ENCODE measurements around the gene HADHB. TPM values are rescaled to one million over a fixed set of nuclear protein-coding genes. Genes with fewer than 3 reads are reported as not detected.
"Not testable (repeated sequence)": the region's sequence is repeated elsewhere in the genome, so short reads cannot be mapped to it uniquely, and the experiment has no call there.

The HADHB gene
- total RNA-seq, 1 experiment from 2014 or later: 65.5 TPM

- Histone ChIP-seq H3K9ac (ENCODE audit: low read length) (no peak overlapping the region), H4K20me1 (ENCODE audit: insufficient read depth) (no peaks in the 10 kb centered on the region), H3K79me2 (ENCODE audit: insufficient read depth, low read length) (no peaks in the 10 kb centered on the region), H2AFZ (ENCODE audit: low read depth, low read length, poor library complexity, severe bottlenecking) (no peak overlapping the region), H3K4me2 (ENCODE audit: low read length) (no peak overlapping the region), H3K9me2 (ENCODE audit: insufficient read depth) (no peaks in the 10 kb centered on the region), H3K4me3 (replicated peaks in 1 of 2; ENCODE audit: low read depth in 1 of 2, low read length in 2 of 2) (no peak overlapping the region), H3K27me3 (ENCODE audit: insufficient read depth, low read length) (no peaks in the 10 kb centered on the region), H3K9me3 (ENCODE audit: control insufficient read depth in 1 of 2, insufficient read depth in 1 of 2, low read depth in 1 of 2, low read length in 2 of 2) (no peaks in the 10 kb centered on the region), H3K4me1 (ENCODE audit: control insufficient read depth in 1 of 2, insufficient read depth in 2 of 2, low read length in 2 of 2) (peaks cover 5 to 15% of the 10 kb centered on the region in 2 experiments; a peak in 2 of 4 replicates), H3K27ac (ENCODE audit: low read depth, low read length) (no peak overlapping the region), H3K36me3 (ENCODE audit: control insufficient read depth in 1 of 2, insufficient read depth in 2 of 2, low read length in 2 of 2) (no peaks in the 10 kb centered on the region)
- TF ChIP-seq JUND (IDR thresholded peaks at IDR 0.05): no peak
- no peak for TF ChIP-seq YY1 (IDR thresholded peaks at IDR 0.05; ENCODE audit: extremely low read depth, insufficient replicate concordance, low read depth, low read length)
- TF ChIP-seq ELF1 (IDR thresholded peaks at IDR 0.05; ENCODE audit: borderline replicate concordance, low read depth): no peak
- TF ChIP-seq SIN3A (IDR thresholded peaks at IDR 0.05; ENCODE audit: low read depth): no peak
- TF ChIP-seq SP1 (IDR thresholded peaks at IDR 0.05; ENCODE audit: low read depth): no peak
- no peak for TF ChIP-seq RAD21 (IDR thresholded peaks at IDR 0.05; ENCODE audit: low read depth)
- no peak for TF ChIP-seq ATF3 (IDR thresholded peaks at IDR 0.05)
- no peak for TF ChIP-seq EZH2 (IDR thresholded peaks at IDR 0.05)
- TF ChIP-seq POLR2AphosphoS5 (IDR thresholded peaks at IDR 0.05; ENCODE audit: low read depth, low read length): no peak
- no peak for TF ChIP-seq POLR2A (IDR thresholded peaks at IDR 0.05; ENCODE audit: borderline replicate concordance, extremely low read depth, insufficient read depth, insufficient read length)
- TF ChIP-seq MAX (IDR thresholded peaks at IDR 0.05): no peak
- TF ChIP-seq ZBTB33 (IDR thresholded peaks at IDR 0.05; ENCODE audit: extremely low read depth, insufficient replicate concordance, low read length): no peak
- TF ChIP-seq ZNF274 (IDR thresholded peaks at IDR 0.05; ENCODE audit: low read depth, low read length): no peak
- TF ChIP-seq EZH2phosphoT487 (IDR thresholded peaks at IDR 0.05; ENCODE audit: borderline replicate concordance): no peak
- no peak for TF ChIP-seq CEBPB (IDR thresholded peaks at IDR 0.05; ENCODE audit: low read depth)
- ATAC-seq (no peak), DNase-seq (ENCODE audit: low read depth, low spot score) (no peak)
- RAD21 ChIA-PET (ENCODE audit: low non-redundant PET in 1 of 2, low total read pairs in 2 of 2, uncharacterized antibody in 2 of 2, unreplicated experiment in 2 of 2): no interaction called here
- intact Hi-C loops (cut with micrococcal nuclease): no loop called here
- no TSS peak for BruUV-seq (replicated peaks)
- CTCF ChIA-PET: no interaction called here
- POLR2A ChIA-PET: no interaction called here
Measured at GRCh38 chr2:26302846-26303245, 58.1 kb downstream of the HADHB start.

GRCh38 chr2:26305094-26305493 is 60.4 kb downstream of the HADHB start:
- intact Hi-C loops (cut with micrococcal nuclease); H2AFZ ChIP-seq (ENCODE audit: low read depth, low read length, poor library complexity, severe bottlenecking); H3K4me2 ChIP-seq (ENCODE audit: low read length); H3K36me3 ChIP-seq (ENCODE audit: control insufficient read depth in 1 of 2, insufficient read depth in 2 of 2, low read length in 2 of 2); H3K27ac ChIP-seq (ENCODE audit: low read depth, low read length); POLR2A ChIA-PET; ATAC-seq; H3K9ac ChIP-seq (ENCODE audit: low read length); H3K9me2 ChIP-seq (ENCODE audit: insufficient read depth); RAD21 ChIA-PET (ENCODE audit: low non-redundant PET in 1 of 2, low total read pairs in 2 of 2, uncharacterized antibody in 2 of 2, unreplicated experiment in 2 of 2); H3K4me1 ChIP-seq (ENCODE audit: control insufficient read depth in 1 of 2, insufficient read depth in 2 of 2, low read length in 2 of 2); H3K4me3 ChIP-seq (replicated peaks in 1 of 2; ENCODE audit: low read depth in 1 of 2, low read length in 2 of 2); H3K27me3 ChIP-seq (ENCODE audit: insufficient read depth, low read length); BruUV-seq (replicated peaks); H3K79me2 ChIP-seq (ENCODE audit: insufficient read depth, low read length); DNase-seq (ENCODE audit: low read depth, low spot score); H4K20me1 ChIP-seq (ENCODE audit: insufficient read depth); H3K9me3 ChIP-seq (ENCODE audit: control insufficient read depth in 1 of 2, insufficient read depth in 1 of 2, low read depth in 1 of 2, low read length in 2 of 2); CTCF ChIA-PET: not testable (repeated sequence)

All from HCT116 (cell line).